NCI-H345 treated with DMSO at 0.1 percent for 48 hours (cell line): ENCODE measurements around the gene USP34.
"Not testable (repeated sequence)": the region's sequence is repeated elsewhere in the genome, so short reads cannot be mapped to it uniquely, and the experiment has no call there.

Experiments used
- DNase-seq: peaks from one replicate; lab custom pipeline; 2025; ENCODE audit not compliant: unreplicated experiment; lab: John Stamatoyannopoulos, UW

The USP34 gene

DNA sequence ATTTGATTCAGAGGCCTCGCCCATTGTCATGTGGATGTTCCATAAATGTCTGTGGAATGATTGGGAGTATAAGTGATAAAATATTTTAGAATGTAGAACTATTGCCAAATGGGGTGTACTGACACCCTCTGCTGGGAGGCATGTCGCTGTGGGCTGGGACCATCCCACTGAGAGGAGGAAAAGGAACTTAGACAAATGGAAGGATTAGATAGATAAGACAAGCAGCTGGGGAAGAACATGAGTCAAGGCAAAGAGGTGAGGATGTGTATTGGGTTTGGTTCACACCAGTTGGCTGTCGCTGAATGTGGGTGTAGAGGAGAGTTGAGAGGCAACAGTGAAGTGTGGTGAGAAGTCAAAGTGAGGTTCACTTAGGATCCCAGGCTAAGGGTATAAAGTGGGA lies 304.9 kb downstream of the USP34 start:
- no peak for DNase-seq

DNA sequence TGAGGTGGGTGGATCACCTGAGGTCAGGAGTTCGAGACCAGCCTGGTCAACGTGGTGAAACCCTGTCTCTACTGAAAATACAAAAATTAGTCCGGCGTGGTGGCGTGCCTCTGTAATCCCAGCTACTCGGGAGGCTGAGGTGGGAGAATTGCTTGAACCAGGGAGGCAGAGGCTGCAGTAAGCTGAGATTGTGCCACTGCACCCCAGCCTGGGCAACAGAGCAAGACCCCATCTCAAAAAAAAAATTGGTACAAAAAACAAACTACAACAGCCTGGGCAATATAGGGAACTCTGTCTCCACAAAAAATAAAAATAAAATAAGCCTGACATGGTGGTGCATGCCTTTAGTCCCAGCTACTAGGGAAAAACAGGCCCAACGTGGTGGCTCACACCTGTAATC lies 305.8 kb downstream of the USP34 start:
- not testable (repeated sequence) for DNase-seq

DNA sequence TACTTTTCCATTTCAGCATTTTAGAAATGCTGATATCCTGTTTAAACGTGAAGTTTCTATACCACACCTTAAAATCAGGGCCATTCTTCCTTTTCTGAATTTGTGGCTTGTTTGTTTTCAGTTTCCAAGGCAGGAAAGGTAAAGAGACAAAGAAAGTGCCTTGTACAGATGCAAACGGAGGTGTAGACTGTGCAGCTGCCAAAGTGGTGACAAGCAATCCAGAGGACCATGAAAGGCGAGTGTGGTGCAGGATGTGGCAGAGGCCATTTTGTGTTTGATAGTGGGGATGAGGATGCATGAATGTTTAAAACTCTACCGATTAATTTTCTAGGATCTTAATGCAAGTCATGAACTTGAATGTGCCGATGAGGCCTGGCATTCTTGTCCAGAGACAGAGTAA lies 308.2 kb downstream of the USP34 start:
- DNase-seq: no peak

DNA sequence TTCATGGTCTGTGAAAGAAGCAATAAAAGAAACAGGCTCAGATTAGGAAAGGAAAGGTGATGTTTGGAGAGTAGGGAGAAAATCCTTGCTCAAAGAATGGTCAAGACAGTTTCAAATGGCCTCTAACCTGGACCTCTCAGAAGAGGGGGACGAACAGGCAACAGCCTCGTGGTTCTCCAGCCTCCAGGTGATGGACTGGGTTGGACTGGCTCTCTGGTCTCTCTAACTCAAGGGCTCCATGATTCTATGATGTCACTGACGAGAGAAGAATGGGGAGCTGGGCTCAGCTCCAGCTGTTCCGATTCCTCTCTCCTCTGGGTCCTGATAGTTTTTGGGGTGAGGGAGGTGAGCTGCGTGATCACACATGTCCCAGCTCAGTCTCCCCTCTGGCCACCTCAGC lies 309.0 kb downstream of the USP34 start, which contains the start of gene C2orf74:
Gene C2orf74 (plus strand): TSS at position 301 of the 400 bp plus-strand sequence. CDS start 327 bp downstream, outside the sequence.
- no peak for DNase-seq

DNA sequence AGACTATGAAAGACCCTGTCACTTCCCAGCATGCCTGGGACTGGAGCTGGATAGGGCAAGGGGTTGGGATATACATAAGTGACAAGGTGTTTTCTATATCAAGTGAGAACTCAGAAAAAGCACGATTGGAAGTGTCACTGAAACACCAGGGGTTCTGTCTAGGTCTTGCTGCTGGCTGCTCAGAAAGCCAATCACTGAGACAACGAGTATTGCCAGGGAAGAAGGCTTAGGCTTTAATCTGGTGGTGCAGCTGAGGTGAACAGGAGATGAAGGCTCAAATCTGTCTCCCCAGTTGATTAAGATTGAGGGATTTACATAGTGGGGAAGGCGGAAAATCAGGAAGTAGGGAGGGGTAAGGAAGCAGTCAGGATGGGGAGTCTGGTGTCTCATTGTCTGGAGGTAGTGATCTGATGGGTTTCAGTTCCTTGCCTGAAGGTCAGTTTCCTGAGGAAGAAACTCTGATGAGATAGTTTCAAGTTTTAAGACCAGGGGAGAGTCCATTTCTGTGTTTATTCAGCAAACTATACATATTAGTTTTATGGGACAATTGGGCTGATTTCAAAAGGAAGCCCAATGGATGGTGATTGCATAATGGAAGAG lies 312.4 kb downstream of the USP34 start:
- DNase-seq: no peak

DNA sequence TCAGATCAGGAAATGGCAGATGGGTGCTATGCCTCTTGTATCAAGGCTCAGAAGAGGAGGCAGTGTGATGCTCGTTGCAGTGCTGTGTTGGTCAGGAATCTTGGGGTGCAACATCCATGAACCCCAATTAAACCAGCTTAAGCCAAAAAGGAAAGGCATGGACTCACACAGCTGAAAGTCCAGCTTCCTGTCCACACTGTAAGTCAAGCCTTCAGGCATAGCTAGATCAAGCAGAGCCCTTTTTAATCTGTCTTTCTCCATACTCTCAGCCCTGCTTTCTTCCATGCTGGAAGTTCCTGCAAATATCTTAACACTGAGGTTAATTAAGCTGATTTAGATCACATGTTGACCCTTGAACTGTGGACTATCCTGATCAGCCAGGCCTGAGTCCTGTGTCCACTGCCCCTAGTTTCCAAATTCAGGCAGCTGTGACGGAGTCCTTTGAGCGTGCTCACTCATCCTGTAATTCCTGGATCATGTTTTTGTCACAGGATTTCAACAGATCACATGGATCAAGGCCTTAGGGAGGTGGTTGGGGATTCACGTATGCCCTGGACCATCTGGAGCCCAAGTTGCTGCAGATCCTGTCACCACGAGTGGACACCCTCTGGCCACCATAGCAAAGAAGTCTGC lies 313.4 kb downstream of the USP34 start:
- no peak for DNase-seq

DNA sequence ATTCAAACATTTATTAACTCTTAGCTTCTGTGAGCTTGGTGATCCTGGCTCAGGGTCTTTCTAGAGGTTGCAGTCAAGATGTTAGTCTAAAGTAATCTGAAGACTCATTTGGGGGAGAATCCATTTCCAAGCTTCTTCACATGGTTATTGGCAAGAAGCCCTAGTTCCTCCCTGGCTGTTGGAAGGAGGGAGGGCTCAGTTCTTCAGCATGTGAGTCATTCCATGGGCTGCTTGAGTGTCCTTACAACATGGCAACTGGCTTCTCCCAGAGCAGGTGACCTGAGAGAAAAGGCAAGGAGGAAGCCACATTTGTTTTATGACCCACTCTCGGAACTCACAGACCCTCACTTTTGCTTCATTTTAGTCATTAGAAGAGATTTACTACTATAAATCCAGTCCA lies 319.5 kb downstream of the USP34 start:
- no peak for DNase-seq

DNA sequence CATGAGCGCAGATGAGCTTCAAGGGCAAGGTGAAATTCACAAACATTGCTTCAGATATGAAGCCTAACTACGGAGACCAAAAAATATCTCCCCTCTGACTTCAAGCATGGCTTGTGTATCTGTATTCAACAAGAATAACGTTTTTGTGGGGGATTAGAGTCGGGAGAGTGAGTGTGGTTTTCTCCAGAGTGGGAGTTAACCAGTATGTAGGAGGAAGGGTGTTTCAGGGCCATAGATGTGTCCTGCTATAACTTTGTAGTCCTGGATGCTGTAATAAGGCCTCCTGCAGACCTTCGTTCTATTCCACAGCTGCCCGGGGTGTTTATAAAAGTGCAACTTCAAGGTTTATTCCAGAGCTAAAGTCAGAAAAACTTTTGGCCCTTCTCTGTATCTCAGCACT lies 321.8 kb downstream of the USP34 start:
- DNase-seq: no peak

DNA sequence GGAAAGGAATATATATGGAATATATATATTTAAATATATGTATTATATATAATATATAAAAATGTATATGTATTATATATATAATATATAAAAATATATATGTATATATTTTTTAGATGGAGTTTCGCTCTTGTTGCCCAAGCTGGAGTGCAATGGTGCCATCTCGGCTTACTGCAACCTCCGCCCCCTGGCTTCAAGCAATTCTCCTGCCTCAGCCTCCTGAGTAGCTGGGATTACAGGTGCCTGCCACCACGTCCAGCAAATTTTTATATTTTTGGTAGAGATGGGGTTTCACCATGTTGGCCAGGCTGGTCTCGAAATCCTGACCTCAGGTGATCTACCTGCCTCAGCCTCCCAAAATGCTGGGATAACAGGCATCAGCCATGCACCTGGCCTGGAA lies 322.8 kb downstream of the USP34 start:
- DNase-seq: not testable (repeated sequence)

DNA sequence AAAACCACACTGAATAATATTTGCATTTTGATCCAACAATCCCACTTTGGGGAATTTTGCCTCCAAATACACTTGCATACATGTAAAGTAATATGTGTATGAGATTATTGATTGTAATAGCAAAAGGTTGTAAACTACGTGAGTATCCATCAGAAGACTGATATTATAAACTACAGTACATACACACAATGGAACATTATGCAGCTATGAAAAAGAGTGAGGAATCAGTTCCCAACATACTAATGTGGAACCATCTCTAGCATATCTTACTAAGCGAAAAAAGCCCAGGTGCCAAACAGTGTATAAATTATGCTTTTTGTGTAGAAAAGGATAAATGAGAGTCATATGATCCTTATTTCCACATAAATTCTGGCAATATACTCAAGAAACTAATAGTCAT lies 324.9 kb downstream of the USP34 start:
- DNase-seq: no peak

DNA sequence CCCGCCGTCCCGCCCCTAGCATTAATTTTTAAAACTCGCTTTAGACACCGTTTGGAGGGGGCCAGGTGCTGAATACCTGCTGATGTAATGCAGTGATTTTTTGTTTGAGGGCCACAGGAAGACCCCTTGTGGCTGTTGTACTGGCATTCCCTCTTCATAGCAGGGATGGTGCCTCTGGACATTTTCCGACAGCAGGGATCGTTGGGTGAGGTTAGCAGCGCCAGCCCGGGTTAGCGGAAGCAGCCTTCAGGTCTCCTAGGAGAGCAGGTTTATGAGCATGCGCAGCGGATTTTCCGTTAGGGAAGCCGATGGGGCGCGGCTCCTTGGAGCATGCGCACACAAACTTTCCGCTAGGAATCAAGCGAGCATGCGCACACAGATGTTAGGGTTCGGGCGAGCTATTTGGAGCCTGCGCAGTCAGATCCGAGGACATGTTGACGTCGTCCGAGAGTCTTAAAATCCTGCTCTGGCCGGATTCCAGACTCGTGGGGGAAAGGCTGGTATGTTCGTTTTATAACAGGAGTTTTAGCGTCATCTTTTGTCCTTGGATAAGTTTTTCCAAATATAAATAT lies 326.1 kb downstream of the USP34 start:
- no peak for DNase-seq

DNA sequence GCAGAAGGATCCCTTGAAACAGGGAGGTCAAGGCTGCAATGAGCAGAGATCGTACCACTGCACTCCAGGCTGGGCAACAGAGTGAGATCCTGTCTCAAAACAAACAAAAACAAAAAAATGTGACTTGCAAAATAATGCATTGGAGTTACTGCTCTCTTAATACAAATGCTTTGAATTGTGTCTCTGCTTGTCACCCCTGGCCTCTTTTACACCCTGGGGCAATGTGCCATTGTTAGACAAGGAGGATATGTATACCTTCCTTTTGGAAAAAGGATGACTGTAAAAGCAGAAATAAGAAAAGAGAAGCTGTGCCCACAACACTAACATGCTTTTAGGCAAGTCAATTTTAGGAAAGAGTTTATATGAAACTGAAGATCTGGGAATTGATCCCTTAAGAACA lies 329.7 kb downstream of the USP34 start:
- no peak for DNase-seq

DNA sequence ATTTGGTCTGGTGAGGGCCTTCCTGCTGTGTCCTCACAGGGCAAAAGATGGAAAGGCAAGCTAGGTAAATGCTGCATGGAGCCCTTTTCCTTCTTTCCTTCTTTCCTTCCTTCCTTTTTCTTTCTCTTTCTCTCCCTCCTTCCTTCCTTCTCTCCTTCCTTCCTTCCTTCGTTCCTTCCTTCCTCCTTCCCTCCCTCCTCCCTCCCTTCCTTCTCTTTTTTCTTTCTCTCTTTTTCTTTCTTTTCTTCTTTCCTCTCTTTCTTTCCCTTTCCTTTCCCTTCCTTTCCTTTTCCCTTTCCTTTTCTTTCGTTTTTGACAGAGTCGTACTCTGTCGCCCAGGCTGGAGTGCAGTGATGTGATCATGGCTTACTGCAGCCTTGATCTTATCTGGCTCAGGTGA lies 332.0 kb downstream of the USP34 start:
- DNase-seq: no peak
